Left lobe of liver (tissue), 2 donors: ENCODE measurements around the gene AQP4. TPM values are rescaled to one million over a fixed set of nuclear protein-coding genes. Genes with fewer than 3 reads are reported as not detected.

ENCODE experiments used
- ATAC-seq: fragments of 200-7000 bp; cut with Tn5 transposase; one replicate; pipeline ENCODE4 v1.9.1; 2020; ENCODE audit warnings: mild to moderate bottlenecking, moderate library complexity
- DNase-seq: peaks from one replicate; pipeline ENCODE4 v3.0.0-alpha.2; 2020; ENCODE audit warnings: low spot score
- total RNA-seq: library from RNA; stranded (reverse); gene quantifications from one replicate; pipeline ENCODE4 v1.2.1, GENCODE V29; 2021
- donor health status: DM: no; HTN: no; CAD: no; lungs with moderate emphysema.
- donor health status: DM: no; HTN: yes; CAD: no.

Gene AQP4
- total RNA-seq, 1 donor from 2014 or later, result 0.45 TPM

GRCh38 chr18:26840965-26841364 is 24.5 kb downstream of the AQP4 start:
- ATAC-seq, result peak; percentile 51
- DNase-seq, result no peak

GRCh38 chr18:26839609-26840008 is 25.9 kb downstream of the AQP4 start:
- DNase-seq (no peak), ATAC-seq (no peak)

GRCh38 chr18:26832302-26832701 is 33.2 kb downstream of the AQP4 start:
- ATAC-seq (no peak), DNase-seq (no peak)

GRCh38 chr18:26827581-26827980 is 37.9 kb downstream of the AQP4 start:
- ATAC-seq (no peak), DNase-seq (no peak)

GRCh38 chr18:26826656-26827235 is 38.8 kb downstream of the AQP4 start:
- DNase-seq, result no peak

GRCh38 chr18:26821181-26821580 is 44.3 kb downstream of the AQP4 start:
- ATAC-seq (no peak), DNase-seq (no peak)

More at GRCh38 chr18:26826656-26827235, 38.8 kb downstream of the AQP4 start:
- ATAC-seq, result no peak

GRCh38 chr18:26819046-26819445 is 46.5 kb downstream of the AQP4 start:
- ATAC-seq, result no peak

GRCh38 chr18:26818461-26818860 is 47.0 kb downstream of the AQP4 start:
- ATAC-seq, result no peak
- DNase-seq, result no peak

More at GRCh38 chr18:26819046-26819445, 46.5 kb downstream of the AQP4 start:
- DNase-seq, result no peak

- peak; percentile 97 for ATAC-seq
- peak; percentile 51 for DNase-seq
Observed at GRCh38 chr18:26813043-26813442, 52.5 kb downstream of the AQP4 start.

- DNase-seq (no peak), ATAC-seq (no peak)
Observed at GRCh38 chr18:26812462-26812861, 53.0 kb downstream of the AQP4 start.

- no peak for ATAC-seq
- DNase-seq, result no peak
Observed at GRCh38 chr18:26809346-26809745, 56.2 kb downstream of the AQP4 start.

- no peak for ATAC-seq
- no peak for DNase-seq
Observed at GRCh38 chr18:26806224-26806623, 59.3 kb downstream of the AQP4 start.

- DNase-seq (no peak), ATAC-seq (peak; percentile 78)
Observed at GRCh38 chr18:26804519-26804918, 61.0 kb downstream of the AQP4 start.

GRCh38 chr18:26803643-26804042 is 61.9 kb downstream of the AQP4 start:
- DNase-seq (no peak), ATAC-seq (no peak)

GRCh38 chr18:26802330-26803200 is 62.9 kb downstream of the AQP4 start:
- ATAC-seq (no peak), DNase-seq (no peak)
